Liver (tissue), 9 donors: Measurements from ENCODE around the gene ALG1L2. TPM values are rescaled to one million over a fixed set of nuclear protein-coding genes. Genes with fewer than 3 reads are reported as not detected.
A peak's percentile ranks its signal among the peaks of the same experiment; 100 is the strongest.
"Not testable (repeated sequence)": the region's sequence is repeated elsewhere in the genome, so short reads cannot be mapped to it uniquely, and the experiment has no call there.

ENCODE experiments used
- DNase-seq: peaks from one replicate; pipeline ENCODE4 v3.0.0-alpha.2; 2017; ENCODE audit warnings: low spot score
- H3K27ac ChIP-seq, 2 donors: one replicate each; pipeline ENCODE4 v1.7.0; 2013; ENCODE audit warnings: inconsistent platforms in 2 of 2, low read length in 2 of 2, control low read depth in 1 of 2, low read depth in 1 of 2, mild to moderate bottlenecking in 1 of 2
- H3K27me3 ChIP-seq, 4 donors: one replicate each; pipeline versions ENCODE4 v1.6.1 to v1.7.0; 2013; ENCODE audit warnings: low read length in 3 of 4, inconsistent platforms in 1 of 4, mild to moderate bottlenecking in 1 of 4, moderate library complexity in 1 of 4; ENCODE audit not compliant: control insufficient read depth in 4 of 4, insufficient read depth in 4 of 4
- H3K36me3 ChIP-seq, 4 donors: one replicate each; pipeline versions ENCODE4 v1.6.1 to v1.7.0; 2013; ENCODE audit warnings: low read length in 3 of 4, mild to moderate bottlenecking in 3 of 4, low read depth in 1 of 4, moderate library complexity in 1 of 4; ENCODE audit not compliant: control insufficient read depth in 4 of 4, insufficient read depth in 3 of 4
- H3K4me1 ChIP-seq, 4 donors: one replicate each; pipeline versions ENCODE4 v1.6.1 to v1.7.0; 2013; ENCODE audit warnings: low read length in 3 of 4, mild to moderate bottlenecking in 3 of 4, moderate library complexity in 1 of 4; ENCODE audit not compliant: control insufficient read depth in 4 of 4, insufficient read depth in 4 of 4
- H3K4me3 ChIP-seq, 3 donors: one replicate each; pipeline versions ENCODE4 v1.6.1 to v1.7.0; 2013; ENCODE audit warnings: low read length in 3 of 3, control low read depth in 1 of 3, low read depth in 1 of 3, mild to moderate bottlenecking in 1 of 3
- H3K9ac ChIP-seq, 2 donors: one replicate each; pipeline ENCODE4 v1.7.0; 2013; ENCODE audit warnings: low read length in 2 of 2, mild to moderate bottlenecking in 2 of 2, moderate library complexity in 2 of 2, control low read depth in 1 of 2, low read depth in 1 of 2
- H3K9me3 ChIP-seq, 4 donors: one replicate each; pipeline versions ENCODE4 v1.6.1 to v1.7.0; 2013; ENCODE audit warnings: low read length in 3 of 4; ENCODE audit not compliant: control insufficient read depth in 4 of 4
- RAD21 ChIP-seq, 2 donors: IDR thresholded peaks; 2 replicates each; pipeline ENCODE4 v1.6.1; 2016; ENCODE audit warnings: antibody characterized with exemption in 2 of 2, mild to moderate bottlenecking in 2 of 2
- WGBS: extraction: QIAGEN DNeasy Blood & Tissue Kit; methylation state at CpG from one replicate; pipeline ENCODE4 v1.1.7; 2013; 5-methylcytosine and 5-hydroxymethylcytosine counted together
- polyA plus RNA-seq, 2 donors: library from polyadenylated mRNA; stranded (reverse) in 1 of 2; unstranded in 1 of 2; fragments of 200-250 nt in 1 of 2; fragments of >200 nt in 1 of 2; fragmentation: Nextera tagmentation in 1 of 2; extraction: Ambion mirVana in 1 of 2; gene quantifications; one replicate each; pipeline versions ENCODE4 v1.2.1 to v1.2.3, GENCODE V29; 2013 to 2015
- total RNA-seq, 2 donors: library from RNA; depleted of rRNA; stranded (reverse); fragments of >200 nt; gene quantifications; one replicate each; pipeline ENCODE4 v1.2.3, GENCODE V29; 2014
- donor health status: healthy.
- donor health status: healthy.
- donor health status: healthy.
- donor health status: healthy.
- donor health status: healthy.

The ALG1L2 gene
- total and polyA plus RNA-seq, 4 donors, result not detected

DNA sequence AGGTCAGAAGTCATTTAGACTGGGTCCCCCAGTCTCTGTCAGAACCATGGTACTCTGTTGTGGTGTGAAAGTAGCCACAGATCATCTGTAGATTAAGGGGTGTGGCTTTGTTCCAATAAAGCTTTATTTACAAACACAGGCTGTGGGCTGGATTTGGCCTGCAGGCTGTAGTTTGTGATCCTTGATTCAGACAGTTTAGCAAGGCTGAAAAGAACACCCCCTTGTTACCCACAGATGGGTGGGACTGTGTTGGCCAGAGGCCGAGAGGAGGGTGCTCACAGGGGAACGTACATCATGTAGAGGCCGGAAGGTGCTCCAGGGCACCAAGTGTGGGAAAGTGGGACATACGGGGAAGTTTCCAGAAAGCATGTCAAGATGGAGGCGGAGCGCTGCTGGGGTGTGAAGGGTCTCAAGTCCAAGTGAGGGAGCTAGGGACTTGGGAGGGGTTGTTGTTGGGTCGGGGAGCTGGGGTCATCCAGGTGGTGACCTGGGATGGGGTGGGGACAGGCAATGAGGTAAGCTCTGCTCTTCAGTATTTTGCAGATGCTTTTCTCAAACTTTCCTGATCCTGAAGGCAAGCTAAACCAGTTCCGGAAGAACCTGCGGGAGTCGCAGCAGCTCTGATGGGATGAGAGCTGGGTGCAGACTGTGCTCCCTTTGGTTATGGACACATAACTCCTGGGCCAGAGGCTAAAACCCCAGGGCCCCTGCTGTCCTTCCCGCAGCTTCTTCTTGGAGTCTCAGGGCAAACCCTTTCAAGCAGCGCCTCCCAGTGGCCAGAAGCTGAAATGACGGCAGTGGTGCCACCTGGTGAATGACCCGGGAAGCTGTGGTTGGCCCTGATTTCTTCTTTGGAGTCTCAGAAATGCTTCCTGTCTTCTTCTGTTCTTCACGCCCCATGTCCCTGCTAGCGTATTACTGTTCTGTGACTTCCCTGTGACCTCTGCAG, 16.3 kb downstream of the ALG1L2 start:
- H3K4me3 ChIP-seq, H3K27ac ChIP-seq, H3K9me3 ChIP-seq, H3K9ac ChIP-seq, H3K27me3 ChIP-seq, H3K4me1 ChIP-seq, DNase-seq, H3K36me3 ChIP-seq: not testable (repeated sequence)
- WGBS, result 43% methylated on average over 15 of the region's 16 CpGs
- peak; percentile 18 to 33 for TF ChIP-seq RAD21 (IDR thresholded peaks at IDR 0.05)

DNA sequence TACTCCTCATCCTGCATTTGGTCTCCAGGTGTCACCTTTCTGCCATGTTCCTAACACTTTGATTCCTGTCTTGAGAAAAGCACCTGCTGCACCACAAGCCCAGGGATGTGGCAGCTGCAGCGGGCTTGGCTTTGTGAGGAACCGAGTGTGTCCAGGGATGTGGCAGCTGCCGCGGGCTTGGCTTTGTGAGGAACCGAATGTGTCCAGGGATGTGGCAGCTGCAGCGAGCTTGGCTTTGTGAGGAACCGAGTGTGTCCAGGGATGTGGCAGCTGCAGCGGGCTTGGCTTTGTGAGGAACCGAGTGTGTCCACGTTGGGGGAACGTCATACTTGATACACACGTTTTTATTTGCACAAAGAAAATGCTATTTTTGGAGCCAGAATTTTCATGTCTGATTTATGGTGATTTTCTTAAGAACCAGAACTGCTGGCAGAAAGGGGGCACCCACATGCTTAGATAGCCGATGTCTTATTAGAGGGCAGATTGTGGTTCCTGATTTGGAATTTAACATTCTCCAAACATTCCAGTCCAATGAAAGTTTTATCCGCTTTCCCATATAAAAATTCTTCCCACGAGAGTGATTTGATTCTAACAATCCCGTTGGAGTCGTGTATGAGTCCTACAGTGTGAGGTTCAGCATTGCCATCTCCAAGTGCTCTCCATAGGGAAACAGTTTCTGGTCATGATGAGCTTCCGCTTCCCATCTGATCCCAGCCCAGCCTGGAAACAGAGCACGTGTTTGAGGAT, 17.2 kb downstream of the ALG1L2 start:
- not testable (repeated sequence) for H3K4me3 ChIP-seq, H3K36me3 ChIP-seq, H3K9me3 ChIP-seq, H3K27me3 ChIP-seq, H3K4me1 ChIP-seq, H3K9ac ChIP-seq, DNase-seq, H3K27ac ChIP-seq
- 73% methylated on average over 19 of the region's 19 CpGs for WGBS

DNA sequence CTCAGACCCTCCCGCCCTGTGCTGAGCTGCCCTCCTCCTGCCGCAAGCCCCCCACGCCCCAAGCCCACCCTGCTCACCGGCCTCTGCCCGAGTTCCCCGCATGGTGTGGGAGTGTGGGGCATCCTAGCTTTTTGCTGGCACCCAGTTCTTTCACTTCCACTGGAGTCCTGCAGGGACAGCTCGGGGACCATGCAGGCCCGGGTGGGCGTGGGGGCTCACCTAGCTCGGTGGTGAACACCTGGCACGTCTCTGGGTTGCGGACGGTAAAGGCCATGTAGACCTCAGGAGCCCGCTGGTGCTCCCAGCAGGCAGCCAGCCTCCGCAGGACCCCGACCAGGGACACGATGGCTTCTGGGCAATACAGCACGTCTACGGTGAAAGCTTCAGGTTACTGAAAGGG, 20.9 kb downstream of the ALG1L2 start:
- not testable (repeated sequence) for H3K36me3 ChIP-seq, H3K27ac ChIP-seq, H3K4me3 ChIP-seq, H3K9me3 ChIP-seq, H3K4me1 ChIP-seq, DNase-seq, H3K27me3 ChIP-seq, H3K9ac ChIP-seq
- WGBS, result 95% methylated on average over 19 of the region's 19 CpGs

DNA sequence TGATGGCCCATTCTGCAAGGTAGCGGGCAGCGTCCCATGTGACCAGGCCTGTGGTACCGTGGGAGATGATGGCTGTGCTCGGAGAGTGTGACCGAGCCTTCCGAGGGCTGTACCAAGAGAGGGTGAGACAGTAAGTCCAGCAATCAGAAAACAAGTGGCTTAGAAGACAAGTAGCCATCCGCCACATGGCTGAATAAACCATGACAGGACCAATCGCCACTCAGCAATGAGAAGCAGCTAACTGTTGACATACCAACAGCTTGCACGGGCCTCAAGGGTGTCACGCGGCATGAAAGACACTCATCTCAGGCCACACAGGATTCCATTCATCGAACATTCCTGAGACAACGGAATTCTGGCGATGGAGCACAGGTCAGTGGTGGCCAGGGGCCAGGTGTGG, 22.6 kb downstream of the ALG1L2 start:
- not testable (repeated sequence) for H3K9ac ChIP-seq, H3K4me3 ChIP-seq, H3K4me1 ChIP-seq, H3K36me3 ChIP-seq, H3K27ac ChIP-seq, DNase-seq, H3K9me3 ChIP-seq, H3K27me3 ChIP-seq
- 96% methylated on average over 13 of the region's 14 CpGs for WGBS

DNA sequence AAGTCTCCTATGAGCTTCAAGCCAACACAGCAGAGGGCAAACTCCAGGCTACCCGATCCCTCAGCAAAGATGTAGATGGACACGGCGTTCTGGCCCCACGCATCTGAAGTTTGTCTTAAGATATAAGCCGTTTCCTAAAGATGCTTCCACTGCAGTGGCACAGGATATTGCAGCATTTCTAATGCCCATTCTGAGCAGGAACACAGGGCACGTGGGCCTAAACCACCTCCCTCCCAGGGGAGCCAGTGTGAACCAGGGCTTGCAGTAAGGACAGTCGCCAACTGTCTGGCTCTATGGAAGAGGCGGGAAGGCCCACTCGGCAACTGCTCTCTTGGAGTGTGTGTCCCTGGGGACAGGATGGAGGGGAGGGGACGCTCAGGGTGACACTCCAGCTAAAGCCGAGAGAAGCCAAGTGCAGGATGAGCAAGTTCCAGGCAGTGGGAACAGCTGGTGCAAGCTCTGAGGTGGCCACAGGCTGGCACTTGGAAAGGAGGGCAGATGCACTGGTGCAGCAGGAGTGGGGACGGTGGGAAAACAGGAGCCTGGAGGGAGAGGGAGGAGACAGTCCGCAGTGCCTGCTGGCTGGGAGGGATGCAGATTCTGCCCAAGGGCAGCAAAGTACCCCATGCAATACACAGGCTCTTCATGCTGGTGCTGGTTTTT, 25.8 kb downstream of the ALG1L2 start:
- H3K9me3 ChIP-seq, H3K36me3 ChIP-seq, H3K9ac ChIP-seq, H3K27ac ChIP-seq, H3K27me3 ChIP-seq, H3K4me3 ChIP-seq, DNase-seq, H3K4me1 ChIP-seq: not testable (repeated sequence)
- WGBS, result 87% methylated on average over 13 of the region's 13 CpGs

DNA sequence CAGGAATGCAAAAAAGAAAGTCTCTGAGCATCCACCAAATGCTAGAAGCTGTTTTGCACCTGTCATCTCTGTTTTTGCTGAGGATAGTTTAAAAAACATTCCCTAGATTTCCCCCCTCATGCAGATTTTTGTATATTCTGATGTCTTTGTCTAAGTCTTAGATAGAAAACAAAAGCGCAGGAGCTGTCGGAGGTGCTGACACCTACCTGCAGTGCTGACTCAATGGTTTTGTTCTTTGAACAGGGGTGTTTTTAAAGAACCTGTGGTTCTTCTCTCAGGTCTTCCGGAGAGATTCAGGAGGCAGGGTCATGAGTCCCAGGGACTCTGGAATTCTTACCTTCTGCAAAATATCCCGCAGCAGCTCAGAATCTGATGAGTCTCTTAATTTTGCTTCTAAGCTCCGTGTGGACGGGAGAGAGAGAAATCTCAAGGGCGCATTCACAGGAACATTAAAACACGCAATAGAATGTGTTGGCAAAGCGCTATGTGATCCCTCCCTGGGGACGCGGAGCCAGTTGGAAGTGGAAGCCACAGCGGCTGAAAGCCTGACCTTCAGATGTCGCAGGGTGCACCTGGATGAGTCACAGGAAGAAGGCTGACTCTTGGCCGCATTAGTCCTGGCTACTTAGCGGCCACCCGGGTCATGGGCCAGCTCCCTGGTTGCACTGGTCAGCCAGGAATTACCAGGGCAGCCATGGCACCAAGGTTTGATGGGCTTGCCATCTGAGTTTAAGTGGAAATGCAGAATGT, 27.4 kb downstream of the ALG1L2 start:
- not testable (repeated sequence) for H3K9me3 ChIP-seq, H3K27ac ChIP-seq, DNase-seq, H3K27me3 ChIP-seq, H3K4me3 ChIP-seq, H3K36me3 ChIP-seq, H3K9ac ChIP-seq, H3K4me1 ChIP-seq
- 96% methylated on average over 16 of the region's 16 CpGs for whole genome bisulfite sequencing

DNA sequence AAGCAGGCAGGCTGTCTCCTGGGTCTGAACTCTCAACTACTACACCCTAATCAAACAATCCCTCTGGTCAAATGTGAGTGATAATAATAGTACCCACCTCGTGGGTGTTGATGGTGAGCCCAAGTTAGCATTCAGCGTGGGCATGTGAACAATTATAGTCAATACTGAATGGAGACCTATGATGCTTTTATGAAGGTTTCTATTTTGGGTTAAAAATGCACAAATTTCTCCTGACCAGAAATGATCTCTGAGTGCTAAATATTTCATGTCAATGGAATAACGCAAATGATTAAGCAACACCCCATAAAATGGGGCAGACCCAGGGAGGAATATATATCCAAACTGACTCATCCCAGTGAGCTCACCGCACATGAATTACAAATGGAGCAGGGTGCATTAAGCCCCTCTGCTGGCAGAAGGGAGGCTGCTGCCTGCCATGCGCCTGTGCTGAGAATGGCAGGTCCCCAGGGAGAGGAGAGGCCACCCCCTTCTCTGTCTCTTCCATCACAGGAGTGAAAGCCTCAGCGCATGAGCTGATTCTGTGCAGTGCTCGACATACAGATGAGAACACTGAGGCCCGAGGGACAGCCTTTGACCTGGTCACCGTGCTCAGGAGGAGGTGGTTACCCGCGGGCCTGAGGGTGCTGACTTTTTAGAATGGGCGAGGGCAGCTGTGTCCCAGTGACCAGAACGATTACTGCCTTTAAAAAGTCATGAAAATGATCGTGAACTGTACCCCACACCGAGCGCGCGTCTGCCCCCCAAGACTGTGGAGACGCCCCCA, 28.9 kb downstream of the ALG1L2 start:
- WGBS, result 10% methylated on average over 19 of the region's 19 CpGs
- peak overlapping the region; percentile 57 to 66 for H3K27ac ChIP-seq

More for the DNA sequence above, 28.9 kb downstream of the ALG1L2 start:
- not testable (repeated sequence) for H3K36me3 ChIP-seq, H3K9me3 ChIP-seq, H3K27me3 ChIP-seq, DNase-seq, H3K4me1 ChIP-seq, H3K9ac ChIP-seq
- H3K4me3 ChIP-seq, result peak overlapping the region; percentile 81 to 83 (median 83)
